SK-N-MC (cell line): ENCODE data around the gene HBD.

Experiments used
- EZH2 ChIP-seq: fragments of 200-600 bp; sonication (generic); IDR thresholded peaks from one replicate; pipeline ENCODE4 v1.6.1; 2017; ENCODE audit warnings: antibody characterized with exemption
- POLR2AphosphoS5 ChIP-seq: IDR thresholded peaks from 2 replicates; pipeline ENCODE4 v1.6.1; 2012; ENCODE audit warnings: mild to moderate bottlenecking, low read depth, low read length, borderline replicate concordance

DNA sequence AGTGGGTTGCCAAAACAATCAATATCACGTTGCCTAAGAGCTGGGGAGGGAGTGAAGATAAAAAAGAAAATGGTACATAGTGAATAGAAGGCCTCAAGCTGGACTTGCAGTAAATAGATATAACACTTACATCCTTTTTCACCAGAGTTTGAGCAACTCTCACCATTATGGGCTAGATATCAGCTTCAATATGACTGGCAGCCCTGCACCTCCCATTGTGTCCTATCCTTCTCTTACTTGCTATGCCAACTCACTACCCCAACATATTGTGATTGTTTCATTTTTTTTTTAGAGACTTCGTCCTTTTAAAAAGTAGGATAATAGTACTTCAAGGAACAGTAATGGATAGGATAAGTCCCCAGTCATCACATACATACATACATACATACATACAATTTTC lies 7.9 kb upstream of the HBD start:
- TF ChIP-seq POLR2AphosphoS5: no peak
- TF ChIP-seq EZH2: no peak
